HG02981 (cell line): ENCODE data around the gene TAS2R43.
"Not testable (repeated sequence)": the region's sequence is repeated elsewhere in the genome, so short reads cannot be mapped to it uniquely, and the experiment has no call there.

Experiments
- ATAC-seq: cut with Tn5 transposase; IDR thresholded peaks from one replicate; pipeline ENCODE4 v1.9.1; 2021; ENCODE audit warnings: mild to moderate bottlenecking, moderate library complexity; ENCODE audit not compliant: unreplicated experiment

The TAS2R43 gene, protein sequence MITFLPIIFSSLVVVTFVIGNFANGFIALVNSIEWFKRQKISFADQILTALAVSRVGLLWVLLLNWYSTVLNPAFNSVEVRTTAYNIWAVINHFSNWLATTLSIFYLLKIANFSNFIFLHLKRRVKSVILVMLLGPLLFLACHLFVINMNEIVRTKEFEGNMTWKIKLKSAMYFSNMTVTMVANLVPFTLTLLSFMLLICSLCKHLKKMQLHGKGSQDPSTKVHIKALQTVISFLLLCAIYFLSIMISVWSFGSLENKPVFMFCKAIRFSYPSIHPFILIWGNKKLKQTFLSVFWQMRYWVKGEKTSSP

DNA sequence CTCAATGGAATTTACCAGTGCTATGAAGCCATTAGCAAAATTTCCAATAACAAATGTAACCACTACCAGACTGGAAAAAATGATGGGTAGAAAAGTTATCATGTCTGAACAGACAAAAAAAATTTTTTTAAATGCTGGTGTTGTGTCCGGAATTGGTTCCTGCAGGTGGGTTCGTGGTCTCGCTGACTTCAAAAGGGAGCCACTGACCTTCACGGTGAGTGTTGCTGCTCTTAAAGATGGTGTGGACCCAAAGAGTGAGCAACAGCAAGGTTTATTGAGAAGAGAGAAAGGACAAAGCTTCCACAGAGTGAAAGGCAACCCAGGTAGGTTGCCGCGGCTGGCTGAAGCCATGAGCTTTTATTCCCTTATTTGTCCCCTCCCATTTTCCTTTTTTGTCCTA, at the start of gene TAS2R43:
Gene TAS2R43 (minus strand): TSS at position 186 of the 400 bp plus-strand sequence. CDS start 84 bp downstream, at position 102.
- no peak for ATAC-seq

DNA sequence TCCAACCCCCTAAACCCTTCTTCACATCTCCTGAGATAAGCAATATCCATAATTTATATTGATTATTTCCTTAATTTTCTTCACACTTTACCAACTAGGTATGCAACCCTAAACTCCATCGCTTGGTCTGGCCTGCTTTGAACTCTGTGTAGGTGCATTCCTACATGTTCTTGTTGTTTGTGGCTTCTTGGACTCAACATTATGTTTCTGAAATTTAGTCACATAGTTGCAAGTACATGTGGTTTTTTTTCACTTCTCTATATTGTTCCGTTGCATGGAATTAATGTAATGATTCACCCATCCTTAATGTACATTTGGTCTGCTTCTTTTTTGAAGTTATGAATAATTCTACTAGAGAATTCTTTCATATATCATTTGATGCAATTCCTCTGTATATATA, 44.0 kb upstream of the TAS2R43 start:
- no peak for ATAC-seq

DNA sequence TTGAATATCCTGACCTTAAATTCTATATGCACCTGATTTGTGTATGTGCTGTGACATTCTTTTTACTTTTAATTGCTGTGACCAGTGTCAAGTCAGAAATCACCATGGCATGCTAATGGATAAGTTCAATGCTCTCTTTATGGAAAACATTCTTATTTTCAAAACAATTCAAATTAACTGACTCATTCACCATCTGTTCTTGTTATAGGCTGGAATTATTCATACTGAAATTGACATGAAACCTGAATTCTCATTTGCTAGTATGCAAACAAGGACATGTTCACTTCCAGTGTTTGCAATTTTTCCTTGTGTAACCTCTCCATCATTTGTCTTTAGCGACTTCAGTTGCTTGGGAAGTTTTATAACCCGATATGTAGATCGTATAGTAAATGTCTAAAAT, 42.2 kb upstream of the TAS2R43 start, which contains the start of gene TAS2R30:
Gene TAS2R30 (minus strand): TSS at position 340 of the 400 bp plus-strand sequence. CDS start 400 bp downstream, outside the sequence.
- no peak for ATAC-seq

DNA sequence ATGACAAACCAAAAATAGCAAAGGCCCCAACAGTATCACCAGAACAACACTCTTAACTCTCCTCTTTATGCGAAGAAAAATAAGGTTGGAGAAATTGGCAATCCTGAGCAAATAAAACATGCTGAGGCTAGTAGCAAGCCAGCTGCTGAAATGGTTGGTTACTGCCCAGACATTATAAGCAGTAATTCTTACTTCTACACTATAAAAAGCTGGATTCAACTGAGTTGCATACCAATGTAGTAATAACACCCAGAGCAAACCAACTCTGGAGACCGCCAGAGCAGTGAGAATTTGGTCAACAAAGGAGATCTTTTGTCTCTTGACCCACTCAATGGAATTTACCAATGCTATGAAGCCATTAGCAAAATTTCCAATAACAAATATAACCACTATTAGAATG, 41.7 kb upstream of the TAS2R43 start:
- ATAC-seq: no peak

- no peak for ATAC-seq
Observed at GRCh38 chr12:11133162-11133561, 41.0 kb upstream of the TAS2R43 start.

DNA sequence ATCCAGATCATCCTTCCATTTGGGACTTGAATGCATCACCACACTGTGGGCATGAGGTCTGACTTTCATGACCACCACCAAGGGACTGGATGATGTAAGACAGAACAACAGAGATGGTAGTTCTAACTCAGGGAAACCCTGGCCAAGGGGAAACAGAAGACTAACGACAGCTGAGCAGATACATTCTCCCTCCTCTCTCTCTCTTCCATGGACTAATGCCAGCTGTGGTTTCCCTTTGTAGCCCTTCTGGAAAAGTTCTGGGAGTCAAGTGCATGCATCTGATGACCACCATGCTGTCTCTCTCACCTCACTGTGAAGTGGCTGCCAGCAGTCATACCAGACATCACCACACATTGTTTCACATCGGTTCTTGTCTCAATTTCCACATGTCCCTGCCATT, 38.9 kb upstream of the TAS2R43 start:
- ATAC-seq: no peak

GRCh38 chr12:11130382-11130781, 38.3 kb upstream of the TAS2R43 start:
- no peak for ATAC-seq

DNA sequence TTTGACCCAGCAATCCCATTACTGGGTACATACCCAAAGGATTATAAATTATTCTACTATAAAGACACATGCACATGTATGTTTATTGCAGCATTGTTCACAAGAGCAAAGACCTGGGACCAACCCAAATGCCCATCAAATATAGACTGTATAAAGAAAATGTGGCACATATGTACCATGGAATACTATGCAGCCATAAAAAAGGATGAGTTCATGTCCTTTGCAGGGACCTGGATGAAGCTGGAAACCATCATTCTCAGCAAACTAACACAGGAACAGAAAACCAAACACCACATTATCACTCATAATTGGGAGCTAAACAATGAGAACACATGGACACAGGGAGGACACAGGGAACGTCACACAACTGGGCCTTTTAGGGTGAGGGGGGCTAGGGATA, 22.0 kb upstream of the TAS2R43 start:
- ATAC-seq: not testable (repeated sequence)

DNA sequence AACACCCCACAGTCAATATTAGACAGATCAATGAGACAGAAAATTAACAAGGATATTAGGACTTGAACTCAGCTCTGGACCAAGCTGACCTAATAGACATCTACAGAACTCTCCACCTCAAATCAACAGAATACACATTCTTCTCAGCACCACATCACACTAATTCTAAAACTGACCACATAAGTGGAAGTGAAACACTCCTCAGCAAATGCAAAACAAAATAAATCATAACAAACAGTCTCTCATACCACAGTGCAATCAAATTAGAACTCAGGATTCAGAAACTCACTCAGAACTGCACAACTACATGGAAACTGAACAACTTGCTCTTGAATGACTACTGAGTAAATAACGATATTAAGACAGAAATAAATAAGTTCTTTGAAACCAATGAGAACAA, 19.1 kb upstream of the TAS2R43 start:
- not testable (repeated sequence) for ATAC-seq

DNA sequence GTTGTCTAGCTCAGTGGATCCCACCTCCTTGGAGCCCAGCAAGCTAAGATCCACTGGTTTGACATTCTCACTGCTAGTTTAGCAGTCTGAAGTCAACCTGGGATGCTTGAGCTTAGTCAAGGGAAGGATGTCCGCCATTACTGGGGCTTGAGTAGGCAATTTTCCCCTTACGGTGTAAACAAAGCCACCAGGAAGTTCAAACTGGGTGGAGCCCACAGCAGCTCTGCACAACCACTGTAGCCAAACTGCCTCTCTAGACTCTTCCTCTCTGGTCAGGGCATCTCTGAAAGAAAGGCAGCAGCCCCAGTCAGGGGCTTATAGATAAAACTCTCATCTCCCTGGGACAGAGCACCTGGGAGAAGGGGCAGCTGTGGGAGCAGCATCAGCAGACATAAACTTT, 16.7 kb upstream of the TAS2R43 start:
- no peak for ATAC-seq

DNA sequence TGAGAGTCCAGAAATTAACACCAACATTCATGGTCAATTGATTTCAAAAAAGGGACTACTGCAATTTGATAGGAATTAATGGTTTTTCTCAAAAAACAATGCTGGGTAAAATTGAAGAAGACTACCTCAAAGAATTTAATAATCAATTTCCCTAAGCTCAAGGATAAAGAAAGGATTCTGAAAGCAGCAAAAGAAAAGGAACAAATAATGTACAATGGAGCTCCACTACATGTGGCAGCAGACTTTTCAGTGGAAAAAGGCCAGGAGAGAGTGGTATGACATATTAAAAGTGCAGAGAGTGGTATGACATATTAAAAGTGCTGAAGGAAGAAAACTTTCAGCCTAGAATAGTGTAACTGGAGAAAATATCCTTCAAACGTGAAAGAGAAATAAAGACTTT, 15.6 kb upstream of the TAS2R43 start:
- ATAC-seq: no peak

DNA sequence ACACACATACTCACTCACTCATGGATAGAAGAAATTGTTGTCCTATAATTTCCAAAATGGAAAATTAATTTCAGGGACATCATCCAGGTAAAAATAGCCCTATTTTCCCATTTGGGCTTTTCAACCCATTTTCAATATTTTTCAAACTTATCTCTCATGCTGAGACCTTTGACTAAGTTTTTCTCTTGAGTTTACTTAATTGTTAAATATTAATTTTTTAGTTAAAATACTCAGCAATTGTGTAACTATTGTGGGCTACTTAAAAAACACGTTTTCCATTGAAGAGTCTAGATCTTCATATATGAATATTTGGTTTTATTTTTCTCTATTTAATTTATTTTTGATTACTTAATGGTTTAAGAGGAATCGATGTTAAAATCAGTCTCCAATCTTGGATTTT, 14.2 kb upstream of the TAS2R43 start:
- no peak for ATAC-seq

GRCh38 chr12:11105546-11105945, 13.4 kb upstream of the TAS2R43 start:
- no peak for ATAC-seq

- ATAC-seq: not testable (repeated sequence)
Observed at GRCh38 chr12:11094910-11095309, 2.8 kb upstream of the TAS2R43 start.

- no peak for ATAC-seq
Observed at GRCh38 chr12:11089246-11089645, 2.9 kb downstream of the TAS2R43 start.

- ATAC-seq: peak; percentile 92
Observed at GRCh38 chr12:11085419-11085818, 6.7 kb downstream of the TAS2R43 start.

- no peak for ATAC-seq
Observed at GRCh38 chr12:11081987-11082386, 10.1 kb downstream of the TAS2R43 start.

DNA sequence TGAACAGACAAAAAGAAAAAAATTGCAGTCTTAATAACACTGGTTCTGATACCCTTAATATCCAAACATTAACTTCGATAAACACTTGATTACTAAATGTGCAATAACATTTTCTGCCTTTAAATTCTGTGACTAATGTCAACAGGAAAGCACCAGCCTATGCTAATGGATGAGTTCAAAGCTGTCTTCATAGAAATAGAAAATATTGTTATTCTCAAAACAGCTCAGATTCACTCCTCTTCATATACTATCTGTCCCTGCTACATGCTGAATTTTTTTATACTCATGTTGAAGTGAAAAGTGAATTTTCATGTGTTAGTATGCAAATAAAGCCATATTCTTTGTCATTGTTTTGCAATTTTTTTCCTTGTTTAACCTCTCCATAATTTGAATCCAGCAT, 13.9 kb downstream of the TAS2R43 start:
- ATAC-seq: no peak

GRCh38 chr12:11075642-11076041, 16.5 kb downstream of the TAS2R43 start:
- peak; percentile 74 for ATAC-seq

DNA sequence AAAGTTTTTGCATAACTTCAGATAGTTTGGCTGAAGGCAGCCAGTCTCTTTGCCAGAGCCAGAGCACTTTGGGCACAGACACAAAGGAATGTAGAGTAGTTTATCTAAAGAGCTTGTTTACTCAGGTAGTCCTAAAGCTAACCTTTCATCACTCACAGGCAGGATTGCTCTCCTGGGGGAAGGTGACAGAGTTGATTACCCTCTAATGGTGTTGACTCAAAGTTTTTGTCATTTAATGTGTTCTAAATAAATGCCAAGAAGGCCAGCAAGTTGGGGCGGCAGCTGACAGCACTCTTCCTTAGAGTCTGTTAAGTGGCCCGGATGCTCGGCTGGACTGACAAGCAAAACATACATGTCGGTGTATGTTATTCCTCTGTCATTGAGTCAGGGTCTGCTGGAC, 20.7 kb downstream of the TAS2R43 start:
- no peak for ATAC-seq

- ATAC-seq: no peak
Observed at GRCh38 chr12:11070999-11071398, 21.1 kb downstream of the TAS2R43 start.

- ATAC-seq: no peak
Observed at GRCh38 chr12:11069854-11070365, 22.2 kb downstream of the TAS2R43 start.

DNA sequence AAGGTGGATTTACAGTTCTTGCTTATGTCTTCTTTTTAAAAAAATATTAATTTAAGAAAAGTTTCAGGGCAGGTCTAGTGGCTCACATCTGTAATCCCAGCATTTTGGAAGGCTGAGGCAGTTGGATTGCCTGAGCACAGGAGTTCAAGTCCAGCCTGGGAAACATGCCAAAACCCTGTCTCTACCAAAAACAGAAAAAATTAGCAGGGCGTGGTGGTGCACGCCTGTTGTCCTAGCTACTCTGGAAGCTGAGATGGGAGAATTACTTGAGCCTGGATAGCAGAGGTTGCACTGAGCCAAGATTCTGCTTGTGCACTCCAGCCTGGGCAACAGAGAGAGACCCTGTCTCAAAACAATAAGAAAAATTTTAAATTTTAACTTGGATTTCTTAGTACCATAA, 24.6 kb downstream of the TAS2R43 start:
- no peak for ATAC-seq
